HEK293 (cell line): ENCODE results near the gene TAC4.

Experiments
- CTCF ChIA-PET: fragments of 350-600 bp; formaldehyde crosslinking; extraction: SDS; loops from one replicate; lab custom pipeline; 2021; ENCODE audit warnings: antibody characterized with exemption; lab: Yijun Ruan, JAX
- POLR2A ChIA-PET: fragments of 300-600 bp; formaldehyde crosslinking; extraction: SDS; loops from one replicate; lab custom pipeline; 2020; ENCODE audit warnings: antibody characterized with exemption, inconsistent platforms; lab: Yijun Ruan, JAX
- H3K27ac ChIP-seq: fragments of 200-500 bp; sonication (Bioruptor generic); 2 replicates; pipeline ENCODE4 v1.5.1; 2014; ENCODE audit warnings: low read depth, low read length, control low read depth, inconsistent platforms; ENCODE audit errors: extremely low read depth
- H3K36me3 ChIP-seq, 2 experiments: fragments of 200-500 bp in 1 of 2; sonication (Bioruptor generic) in 1 of 2; 1 replicate in 1 of 2; 2 replicates in 1 of 2; pipeline ENCODE4 v1.5.1; 2014 to 2017; ENCODE audit warnings: inconsistent platforms in 2 of 2, low read length in 2 of 2; ENCODE audit not compliant: control insufficient read depth in 2 of 2, insufficient read depth in 1 of 2
- H3K4me1 ChIP-seq: fragments of 200-500 bp; sonication (Bioruptor generic); 2 replicates; pipeline ENCODE4 v1.5.1; 2014; ENCODE audit warnings: mild to moderate bottlenecking, low read length, inconsistent platforms; ENCODE audit not compliant: control insufficient read depth, insufficient read depth
- H3K4me3 ChIP-seq: 2 replicates; pipeline ENCODE4 v1.5.1; 2011; ENCODE audit warnings: low read depth, mild to moderate bottlenecking, control low read depth, low read length, moderate library complexity
- H3K9me3 ChIP-seq: fragments of 200-500 bp; sonication (Bioruptor generic); 2 replicates; pipeline ENCODE4 v1.5.1; 2014; ENCODE audit warnings: low read depth, low read length, inconsistent platforms; ENCODE audit not compliant: control insufficient read depth, insufficient read depth
- KLF1 ChIP-seq: fragments of 450-650 bp; formaldehyde crosslinking; IDR thresholded peaks from 2 replicates; pipeline ENCODE4 v1.5.1; 2016; ENCODE audit warnings: missing biosample characterization, missing genetic modification characterization
- KLF17 ChIP-seq: fragments of 450-650 bp; formaldehyde crosslinking; IDR thresholded peaks from 2 replicates; pipeline ENCODE4 v1.5.1; 2016; ENCODE audit warnings: missing biosample characterization, missing genetic modification characterization
- SALL2 ChIP-seq: fragments of 450-650 bp; formaldehyde crosslinking; IDR thresholded peaks from 2 replicates; pipeline ENCODE4 v1.5.0; 2017; ENCODE audit warnings: missing biosample characterization, mild to moderate bottlenecking, missing genetic modification characterization, borderline replicate concordance
- SP2 ChIP-seq: fragments of 450-650 bp; formaldehyde crosslinking; IDR thresholded peaks from 2 replicates; pipeline ENCODE4 v1.5.1; 2016; ENCODE audit warnings: missing biosample characterization, missing genetic modification characterization
- SP7 ChIP-seq: fragments of 450-650 bp; formaldehyde crosslinking; IDR thresholded peaks from 2 replicates; pipeline ENCODE4 v1.5.1; 2016; ENCODE audit warnings: missing biosample characterization, missing genetic modification characterization
- ZBTB44 ChIP-seq: fragments of 450-650 bp; IDR thresholded peaks from 2 replicates; pipeline ENCODE4 v1.5.1; 2018; ENCODE audit warnings: missing biosample characterization, mild to moderate bottlenecking, missing genetic modification characterization
- ZNF138 ChIP-seq: fragments of 450-650 bp; formaldehyde crosslinking; IDR thresholded peaks from 2 replicates; pipeline ENCODE4 v1.5.1; 2016; ENCODE audit warnings: missing biosample characterization, missing genetic modification characterization, borderline replicate concordance
- ZNF140 ChIP-seq: fragments of 450-650 bp; formaldehyde crosslinking; IDR thresholded peaks from 2 replicates; pipeline ENCODE4 v1.5.1; 2016; ENCODE audit warnings: missing biosample characterization, missing genetic modification characterization
- ZNF18 ChIP-seq: fragments of 450-650 bp; formaldehyde crosslinking; IDR thresholded peaks from 2 replicates; pipeline ENCODE4 v1.5.1; 2016; ENCODE audit warnings: missing biosample characterization, missing genetic modification characterization
- ZNF2 ChIP-seq: fragments of 450-650 bp; formaldehyde crosslinking; IDR thresholded peaks from 2 replicates; pipeline ENCODE4 v1.5.1; 2016; ENCODE audit warnings: missing biosample characterization, missing genetic modification characterization
- ZNF211 ChIP-seq: fragments of 450-650 bp; formaldehyde crosslinking; IDR thresholded peaks from 2 replicates; pipeline ENCODE4 v1.5.1; 2016; ENCODE audit warnings: low read depth, missing biosample characterization, missing genetic modification characterization
- ZNF221 ChIP-seq: fragments of 450-650 bp; formaldehyde crosslinking; IDR thresholded peaks from 2 replicates; pipeline ENCODE4 v1.5.1; 2017; ENCODE audit warnings: missing biosample characterization, missing genetic modification characterization, borderline replicate concordance
- ZNF449 ChIP-seq: fragments of 450-650 bp; formaldehyde crosslinking; IDR thresholded peaks from 2 replicates; pipeline ENCODE4 v1.5.1; 2017; ENCODE audit warnings: missing biosample characterization, mild to moderate bottlenecking, missing genetic modification characterization, moderate library complexity
- ZNF488 ChIP-seq: fragments of 450-650 bp; formaldehyde crosslinking; IDR thresholded peaks from 2 replicates; pipeline ENCODE4 v1.5.1; 2016; ENCODE audit warnings: missing biosample characterization, missing genetic modification characterization
- ZNF521 ChIP-seq: fragments of 450-650 bp; formaldehyde crosslinking; IDR thresholded peaks from 2 replicates; pipeline ENCODE4 v1.5.1; 2017; ENCODE audit warnings: missing biosample characterization, mild to moderate bottlenecking, missing genetic modification characterization
- ZNF530 ChIP-seq: fragments of 450-650 bp; formaldehyde crosslinking; IDR thresholded peaks from 2 replicates; pipeline ENCODE4 v1.5.1; 2016; ENCODE audit warnings: low read depth, missing biosample characterization, missing genetic modification characterization
- ZNF571 ChIP-seq: fragments of 450-650 bp; formaldehyde crosslinking; IDR thresholded peaks from 2 replicates; pipeline ENCODE4 v1.5.0; 2017; ENCODE audit warnings: missing biosample characterization, missing genetic modification characterization
- ZNF585B ChIP-seq: fragments of 450-650 bp; formaldehyde crosslinking; IDR thresholded peaks from 2 replicates; pipeline ENCODE4 v1.5.1; 2016; ENCODE audit warnings: missing biosample characterization, missing genetic modification characterization
- ZNF600 ChIP-seq: fragments of 450-650 bp; formaldehyde crosslinking; IDR thresholded peaks from 2 replicates; pipeline ENCODE4 v1.5.1; 2016; ENCODE audit warnings: missing biosample characterization, missing genetic modification characterization
- ZNF664 ChIP-seq: fragments of 450-650 bp; formaldehyde crosslinking; IDR thresholded peaks from 2 replicates; pipeline ENCODE4 v1.5.1; 2016; ENCODE audit warnings: missing biosample characterization, missing genetic modification characterization
- ZNF791 ChIP-seq: fragments of 450-650 bp; formaldehyde crosslinking; IDR thresholded peaks from 2 replicates; pipeline ENCODE4 v1.5.1; 2016; ENCODE audit warnings: missing biosample characterization, missing genetic modification characterization

The TAC4 gene

GRCh38 chr17:49894761-49895160 lies 46.9 kb upstream of the TAC4 start:
- ChIA-PET CTCF (interaction anchor here (0.6 to 7.8 kb wide), 3 partner anchors 17 to 201 kb away, joined by 3 to 73 read pairs (median 4); partner anchors contain the start of gene DLX3), POLR2A (interaction anchor here (0.7 kb wide), 1 partner anchor 10 kb away, joined by 4 read pairs; no protein-coding TSS in a partner anchor)
- no peaks in the 10 kb centered on the region for H3K4me1 ChIP-seq
- no peak overlapping the region for H3K4me3 ChIP-seq
- TF ChIP-seq ZNF600 (tag by site-specific recombination) = 0 out of 2 replicates have a peak, but pooled peaks have one; percentile 28
- no peak for TF ChIP-seq ZNF18 (tag by site-specific recombination)
- peak; percentile 8; the same call in 1 of the 2 replicates for TF ChIP-seq SP2 (tag by site-specific recombination)
- no peaks in the 10 kb centered on the region for H3K36me3 ChIP-seq
- no peaks in the 10 kb centered on the region for H3K9me3 ChIP-seq
- H3K27ac ChIP-seq = no peak overlapping the region

GRCh38 chr17:49891694-49892389 lies 44.0 kb upstream of the TAC4 start:
- Histone ChIP-seq H3K4me1 (no peaks in the 10 kb centered on the region), H3K27ac (no peak overlapping the region)
- no peak for TF ChIP-seq ZNF138
- TF ChIP-seq ZNF664 (tag by site-specific recombination) = peak; percentile 96
- no peak for TF ChIP-seq ZNF530 (tag by site-specific recombination)
- no peak for TF ChIP-seq ZNF2
- TF ChIP-seq, all 188 proteins: peak for 1
- H3K36me3 ChIP-seq = no peaks in the 10 kb centered on the region
- POLR2A ChIA-PET = no interaction called here
- no peak overlapping the region for H3K4me3 ChIP-seq
- CTCF ChIA-PET = interaction anchor here (7.8 kb wide), 1 partner anchor 105 kb away, joined by 73 read pairs; the partner anchor contains the start of gene DLX3
- H3K9me3 ChIP-seq = no peaks in the 10 kb centered on the region

GRCh38 chr17:49891271-49891670 lies 43.4 kb upstream of the TAC4 start:
- Histone ChIP-seq H3K4me3 (no peak overlapping the region), H3K27ac (no peak overlapping the region), H3K36me3 (no peaks in the 10 kb centered on the region), H3K9me3 (no peaks in the 10 kb centered on the region), H3K4me1 (no peaks in the 10 kb centered on the region)
- TF ChIP-seq KLF1 (no peak), ZNF221 (no peak), ZNF140 (tag by site-specific recombination) (no peak), ZNF521 (tag by site-specific recombination) (no peak), ZNF211 (tag by site-specific recombination) (no peak), SALL2 (no peak), ZNF449 (no peak), KLF17 (no peak), ZNF488 (tag by site-specific recombination) (no peak), ZNF571 (tag by site-specific recombination) (no peak), SP7 (tag by site-specific recombination) (no peak), ZNF791 (tag by site-specific recombination) (no peak), ZNF585B (tag by site-specific recombination) (no peak), ZBTB44 (no peak)
- POLR2A ChIA-PET = no interaction called here
- CTCF ChIA-PET = interaction anchor here (0.6 to 2.1 kb wide), 3 partner anchors 11 to 314 kb away, joined by 4 to 10 read pairs (median 4); no protein-coding TSS in a partner anchor
